ENCODE results near the gene PIK3C2A. TPM values are rescaled to one million over a fixed set of nuclear protein-coding genes. Genes with fewer than 3 reads are reported as not detected.
"Not testable (repeated sequence)": the region's sequence is repeated elsewhere in the genome, so short reads cannot be mapped to it uniquely, and the experiment has no call there.

The PIK3C2A gene
- total RNA-seq, 1 donor from 2014 or later: 41.2 TPM

GRCh38 chr11:17250561-17251350, 43.0 kb upstream of the PIK3C2A start:
- DNase-seq (no peak), ATAC-seq (ENCODE audit: low read depth) (no peak)
- Mint-ChIP-seq H3K27me3 (peaks cover 9% of the 10 kb centered on the region), H3K4me3 (no peak overlapping the region), H3K27ac (no peak overlapping the region), H3K9me3 (no peaks in the 10 kb centered on the region), H3K36me3 (ENCODE audit: low read depth) (no peaks in the 10 kb centered on the region), H3K4me1 (no peaks in the 10 kb centered on the region)
- ChIA-PET POLR2A (no interaction called here), CTCF (interaction anchor here (0.6 kb wide), 1 partner anchor 10 kb away, joined by 3 read pairs; no protein-coding TSS in a partner anchor)
- TF ChIP-seq CTCF (IDR thresholded peaks at IDR 0.05): no peak
- intact Hi-C loops (cut with micrococcal nuclease): no loop called here

GRCh38 chr11:17244046-17244445, 36.3 kb upstream of the PIK3C2A start:
- intact Hi-C loops (cut with micrococcal nuclease): no loop called here
- Mint-ChIP-seq H3K27ac (no peak overlapping the region), H3K9me3 (no peaks in the 10 kb centered on the region), H3K4me1 (no peaks in the 10 kb centered on the region), H3K27me3 (peaks cover 5% of the 10 kb centered on the region), H3K4me3 (no peak overlapping the region), H3K36me3 (ENCODE audit: low read depth) (no peaks in the 10 kb centered on the region)
- CTCF ChIA-PET: no interaction called here
- no peak for DNase-seq
- POLR2A ChIA-PET: no interaction called here
- TF ChIP-seq CTCF (IDR thresholded peaks at IDR 0.05): no peak
- no peak for ATAC-seq (ENCODE audit: low read depth)

GRCh38 chr11:17242954-17243353, 35.2 kb upstream of the PIK3C2A start:
- CTCF ChIA-PET: interaction anchor here (1.1 kb wide), 1 partner anchor 13 kb away, joined by 3 read pairs; no protein-coding TSS in a partner anchor
- H3K4me3 Mint-ChIP-seq; intact Hi-C loops (cut with micrococcal nuclease); H3K9me3 Mint-ChIP-seq; DNase-seq; H3K27ac Mint-ChIP-seq; ATAC-seq (ENCODE audit: low read depth); H3K4me1 Mint-ChIP-seq; POLR2A ChIA-PET; H3K36me3 Mint-ChIP-seq (ENCODE audit: low read depth): not testable (repeated sequence)
- peaks cover 10% of the 10 kb centered on the region for H3K27me3 Mint-ChIP-seq

- no peak overlapping the region for H3K4me3 Mint-ChIP-seq
- no peak for TF ChIP-seq CTCF (IDR thresholded peaks at IDR 0.05)
- intact Hi-C loops (cut with micrococcal nuclease): no loop called here
- peaks cover 14% of the 10 kb centered on the region for H3K27me3 Mint-ChIP-seq
- H3K27ac Mint-ChIP-seq: no peak overlapping the region
- H3K9me3 Mint-ChIP-seq: no peaks in the 10 kb centered on the region
- ChIA-PET POLR2A (interaction anchor here (0.6 kb wide), 1 partner anchor 22 kb away, joined by 7 read pairs; no protein-coding TSS in a partner anchor), CTCF (interaction anchor here (0.6 kb wide), 1 partner anchor 10 kb away, joined by 3 read pairs; no protein-coding TSS in a partner anchor)
- no peak for DNase-seq
- H3K36me3 Mint-ChIP-seq (ENCODE audit: low read depth): no peaks in the 10 kb centered on the region
- H3K4me1 Mint-ChIP-seq: no peaks in the 10 kb centered on the region
- no peak for ATAC-seq (ENCODE audit: low read depth)
Measured at GRCh38 chr11:17240780-17241179, 33.0 kb upstream of the PIK3C2A start.

GRCh38 chr11:17239927-17240326, 32.1 kb upstream of the PIK3C2A start:
- H3K27ac Mint-ChIP-seq; ATAC-seq (ENCODE audit: low read depth); H3K4me1 Mint-ChIP-seq; DNase-seq; H3K9me3 Mint-ChIP-seq; H3K4me3 Mint-ChIP-seq; POLR2A ChIA-PET; CTCF ChIA-PET; H3K36me3 Mint-ChIP-seq (ENCODE audit: low read depth): not testable (repeated sequence)
- intact Hi-C loops (cut with micrococcal nuclease): loop anchor here (10.0 kb wide), 1 partner anchor 115 kb away; the partner anchor contains the start of gene NCR3LG1
- H3K27me3 Mint-ChIP-seq: peaks cover 14% of the 10 kb centered on the region

GRCh38 chr11:17238377-17238776, 30.6 kb upstream of the PIK3C2A start:
- ATAC-seq (ENCODE audit: low read depth) (no peak), DNase-seq (no peak)
- Mint-ChIP-seq H3K27ac (no peak overlapping the region), H3K27me3 (peaks cover 14% of the 10 kb centered on the region), H3K9me3 (no peaks in the 10 kb centered on the region), H3K36me3 (ENCODE audit: low read depth) (no peaks in the 10 kb centered on the region), H3K4me3 (no peak overlapping the region), H3K4me1 (no peaks in the 10 kb centered on the region)
- ChIA-PET POLR2A (no interaction called here), CTCF (no interaction called here)
- intact Hi-C loops (cut with micrococcal nuclease): loop anchor here (10.0 kb wide), 1 partner anchor 116 kb away; the partner anchor contains the start of gene NCR3LG1
- no peak for TF ChIP-seq CTCF (IDR thresholded peaks at IDR 0.05)

Measured in activated B cell treated with CpG ODN at 0.5 μM for 24 hours (primary cell).